HG02759 (cell line): ENCODE results near the gene OR2T2.
"Not testable (repeated sequence)": the region's sequence is repeated elsewhere in the genome, so short reads cannot be mapped to it uniquely, and the experiment has no call there.

ENCODE experiments used
- ATAC-seq: cut with Tn5 transposase; IDR thresholded peaks from one replicate; pipeline ENCODE4 v1.9.1; 2021; ENCODE audit warnings: mild to moderate bottlenecking, moderate library complexity; ENCODE audit not compliant: unreplicated experiment

OR2T2 gene

GRCh38 chr1:248449821-248450465 is 4.5 kb downstream of the OR2T2 start:
- ATAC-seq: peak; percentile 5

- peak; percentile 47 for ATAC-seq
These were observed 5.2 kb downstream of the OR2T2 start for GRCh38 chr1:248450466-248451145.

- not testable (repeated sequence) for ATAC-seq
These were observed 8.2 kb downstream of the OR2T2 start for GRCh38 chr1:248453619-248454018.

GRCh38 chr1:248455045-248455444 is 9.6 kb downstream of the OR2T2 start:
- ATAC-seq: not testable (repeated sequence)

GRCh38 chr1:248456635-248457034 is 11.2 kb downstream of the OR2T2 start:
- not testable (repeated sequence) for ATAC-seq

- not testable (repeated sequence) for ATAC-seq
These were observed 13.7 kb downstream of the OR2T2 start for GRCh38 chr1:248459117-248459516.

GRCh38 chr1:248471154-248471553 is 25.7 kb downstream of the OR2T2 start:
- ATAC-seq: no peak

GRCh38 chr1:248472111-248472510 is 26.7 kb downstream of the OR2T2 start:
- ATAC-seq: not testable (repeated sequence)

GRCh38 chr1:248473051-248473450 is 27.6 kb downstream of the OR2T2 start, which contains the start of gene OR2T3:
TSS of gene OR2T3 (plus strand) at chr1:248473351. CDS start at chr1:248473351, 0 bp downstream.
- ATAC-seq: not testable (repeated sequence)

GRCh38 chr1:248475660-248476059 is 30.2 kb downstream of the OR2T2 start:
- ATAC-seq: peak; percentile 83

GRCh38 chr1:248481686-248482579 is 36.5 kb downstream of the OR2T2 start:
- ATAC-seq: peak; percentile 75

- not testable (repeated sequence) for ATAC-seq
These were observed 42.9 kb downstream of the OR2T2 start, which contains the start of gene OR2T5 for GRCh38 chr1:248488289-248488688. TSS of gene OR2T5 (plus strand) at chr1:248488589. CDS start at chr1:248488589, 0 bp downstream.

GRCh38 chr1:248496661-248497060 is 51.2 kb downstream of the OR2T2 start:
- not testable (repeated sequence) for ATAC-seq

GRCh38 chr1:248500305-248501035 is 55.0 kb downstream of the OR2T2 start:
- ATAC-seq: not testable (repeated sequence)
